HepG2 (cell line): Measurements from ENCODE around the gene MYL4. TPM values are rescaled to one million over a fixed set of nuclear protein-coding genes. Genes with fewer than 3 reads are reported as not detected.

Experiments
- ATAC-seq: fragments of 200-7000 bp; cut with Tn5 transposase; 3 replicates; pipeline ENCODE4 v1.9.1; 2020; ENCODE audit warnings: mild to moderate bottlenecking, moderate library complexity
- BruUV-seq: library from RNA; stranded (reverse); fragments of 400-500 nt; replicated peaks from 2 replicates; lab custom pipeline; 2021; lab: Mats Ljungman, UMichigan
- CTCF ChIA-PET: fragments of 300-600 bp; formaldehyde crosslinking; extraction: SDS; loops from one replicate; lab custom pipeline; 2021; ENCODE audit warnings: low total read pairs, inconsistent platforms, low intra/inter-chr PET ratio; lab: Yijun Ruan, JAX
- POLR2A ChIA-PET: fragments of 350-600 bp; sonication (Branson Sonifier 250); formaldehyde crosslinking; loops from one replicate; lab custom pipeline; 2020; ENCODE audit warnings: antibody characterized with exemption, inconsistent platforms; lab: Yijun Ruan, JAX
- DNase-seq: peaks from one replicate; pipeline ENCODE4 v3.0.0-alpha.2; 2015; ENCODE audit warnings: low spot score
- FAIRE-seq: peaks from 3 replicates; lab custom pipeline; 2011; peaks lifted over from hg19 to GRCh38; lab: Jason Lieb, UNC
- H2AFZ ChIP-seq: one replicate; pipeline ENCODE4 v1.6.1; 2011; ENCODE audit warnings: low read length, inconsistent platforms
- H3K27ac ChIP-seq: fragments of 300-600 bp; 3 replicates; pipeline ENCODE4 v1.8.0; 2011; ENCODE audit warnings: mixed run types, mild to moderate bottlenecking, mixed read lengths, low read length, inconsistent platforms; ENCODE audit not compliant: insufficient read depth; ENCODE audit errors: extremely low read length
- H3K27me3 ChIP-seq, 2 experiments: fragments of 200-600 bp in 1 of 2; 2 replicates in 1 of 2; 3 replicates in 1 of 2; pipeline versions ENCODE4 v1.6.0 to v1.8.0; 2011; ENCODE audit warnings: low read length in 2 of 2, mild to moderate bottlenecking in 2 of 2, moderate library complexity in 2 of 2, inconsistent platforms in 1 of 2; ENCODE audit not compliant: insufficient read depth in 2 of 2, control insufficient read depth in 1 of 2
- H3K36me3 ChIP-seq, 2 experiments: fragments of 200-600 bp in 1 of 2; replicated peaks in 1 of 2; 2 replicates in 1 of 2; 3 replicates in 1 of 2; pipeline versions ENCODE4 v1.5.1 to v1.8.0; 2011; ENCODE audit warnings: low read length in 2 of 2, inconsistent platforms in 1 of 2; ENCODE audit not compliant: insufficient read depth in 2 of 2, control insufficient read depth in 1 of 2
- H3K4me1 ChIP-seq: 2 replicates; pipeline ENCODE4 v1.5.1; 2012; ENCODE audit warnings: low read length, inconsistent platforms; ENCODE audit not compliant: insufficient read depth
- H3K4me2 ChIP-seq: 2 replicates; pipeline ENCODE4 v1.6.0; 2011; ENCODE audit warnings: low read depth, low read length, inconsistent platforms
- H3K4me3 ChIP-seq, 3 experiments: fragments of 200-600 bp in 1 of 3; sonication (generic), shearing (Covaris generic) in 1 of 3; replicated peaks in 1 of 3; 2 replicates each; pipeline ENCODE4 v1.5.1; 2011 to 2016; ENCODE audit warnings: low read length in 3 of 3, inconsistent platforms in 2 of 3, low read depth in 2 of 3, mild to moderate bottlenecking in 2 of 3, control low read depth in 1 of 3, mixed read lengths in 1 of 3; ENCODE audit not compliant: insufficient read depth in 1 of 3
- H3K79me2 ChIP-seq: one replicate; pipeline ENCODE4 v1.6.1; 2011; ENCODE audit warnings: low read length, inconsistent platforms; ENCODE audit not compliant: insufficient read depth
- H3K9ac ChIP-seq: 2 replicates; pipeline ENCODE4 v1.6.0; 2011; ENCODE audit warnings: mild to moderate bottlenecking, low read depth, low read length, inconsistent platforms; ENCODE audit not compliant: insufficient read depth
- H3K9me3 ChIP-seq: 2 replicates; pipeline ENCODE4 v1.5.1; 2012; ENCODE audit warnings: mild to moderate bottlenecking, low read length
- H4K20me1 ChIP-seq: 2 replicates; pipeline ENCODE4 v1.6.0; 2011; ENCODE audit warnings: inconsistent platforms, mild to moderate bottlenecking, low read length, moderate library complexity; ENCODE audit not compliant: insufficient read depth
- HDAC1 ChIP-seq: sonication (generic); formaldehyde crosslinking; IDR thresholded peaks from 2 replicates; pipeline ENCODE4 v1.5.1; 2020; ENCODE audit warnings: mild to moderate bottlenecking, missing genetic modification reagents
- HDAC6 ChIP-seq: fragments of 200-600 bp; sonication (generic); IDR thresholded peaks from 2 replicates; pipeline ENCODE4 v1.7.0; 2017; ENCODE audit warnings: mild to moderate bottlenecking, antibody characterized with exemption, low read length, low read depth
- LRRFIP1 ChIP-seq: sonication (generic); formaldehyde crosslinking; conservative IDR thresholded peaks from 2 replicates; pipeline ENCODE4 v1.4.0; 2020; ENCODE audit warnings: missing genetic modification reagents
- MTF1 ChIP-seq: sonication (generic); formaldehyde crosslinking; IDR thresholded peaks from 2 replicates; pipeline ENCODE4 v1.5.0; 2020; ENCODE audit warnings: missing genetic modification reagents
- TARDBP ChIP-seq: sonication (generic); formaldehyde crosslinking; IDR thresholded peaks from 2 replicates; pipeline ENCODE4 v1.8.0; 2022; ENCODE audit warnings: mild to moderate bottlenecking, missing genetic modification reagents
- TRIM24 ChIP-seq: sonication (generic); formaldehyde crosslinking; IDR thresholded peaks from 2 replicates; pipeline ENCODE4 v1.8.0; 2022; ENCODE audit warnings: mild to moderate bottlenecking, missing genetic modification reagents
- ZBTB26 ChIP-seq: IDR thresholded peaks from 2 replicates; pipeline ENCODE4 v1.6.1; 2016; ENCODE audit warnings: missing compliant biosample characterization, missing genetic modification reagents, borderline replicate concordance
- ZBTB3 ChIP-seq: sonication (generic); formaldehyde crosslinking; IDR thresholded peaks from 2 replicates; pipeline ENCODE4 v1.4.0; 2020; ENCODE audit warnings: low read depth, mild to moderate bottlenecking, moderate library complexity, missing genetic modification reagents, borderline replicate concordance
- ZBTB39 ChIP-seq: sonication (generic); formaldehyde crosslinking; IDR thresholded peaks from 2 replicates; pipeline ENCODE4 v1.5.0; 2020; ENCODE audit warnings: missing genetic modification reagents
- ZIK1 ChIP-seq: sonication (generic); formaldehyde crosslinking; IDR thresholded peaks from 2 replicates; pipeline ENCODE4 v1.5.0; 2020; ENCODE audit warnings: mild to moderate bottlenecking, low read depth, missing genetic modification reagents, borderline replicate concordance
- ZMYM2 ChIP-seq: sonication (generic); formaldehyde crosslinking; IDR thresholded peaks from 2 replicates; pipeline ENCODE4 v1.8.0; 2022; ENCODE audit warnings: mild to moderate bottlenecking, missing genetic modification reagents
- ZNF34 ChIP-seq: sonication (generic); formaldehyde crosslinking; IDR thresholded peaks from 2 replicates; pipeline ENCODE4 v1.4.0; 2020; ENCODE audit warnings: mild to moderate bottlenecking, missing genetic modification reagents, borderline replicate concordance
- ZNF550 ChIP-seq: sonication (generic); formaldehyde crosslinking; IDR thresholded peaks from 2 replicates; pipeline ENCODE4 v1.4.0; 2020; ENCODE audit warnings: mild to moderate bottlenecking, missing genetic modification reagents, borderline replicate concordance
- ZNF605 ChIP-seq: sonication (generic); formaldehyde crosslinking; IDR thresholded peaks from 2 replicates; pipeline ENCODE4 v1.8.0; 2022; ENCODE audit warnings: mild to moderate bottlenecking, missing genetic modification reagents
- WGBS: methylation state at CpG from one replicate; pipeline ENCODE4 v1.1.6; 2017; ENCODE audit warnings: low lambda C conversion rate; 5-methylcytosine and 5-hydroxymethylcytosine counted together
- in situ Hi-C: cut with HindIII; loops from 2 replicates; pipeline ENCODE4 v1.10.0; 2017; ENCODE audit warnings: low pct_unique_long_range_greater_than_20kb; ENCODE audit not compliant: extremely low pct_ligation_motif_present
- intact Hi-C: fragments of 100-400 bp; cut with micrococcal nuclease; formaldehyde crosslinking; loops from one replicate; pipeline ENCODE4 v1.10.0; 2022; ENCODE audit not compliant: unreplicated experiment
- polyA plus RNA-seq, 8 experiments: library from polyadenylated mRNA; depleted of rRNA in 3 of 8; stranded (reverse) in 7 of 8; unstranded in 1 of 8; fragments of >200 nt; fragmentation: Illumina TruSeq in 4 of 8; extraction: Trizol in 4 of 8; gene quantifications; 2 replicates each; pipeline versions ENCODE4 v1.2.1 to v1.2.3, GENCODE V29; 2011 to 2016; ENCODE audit warnings: low read depth in 4 of 8, missing spikeins in 1 of 8, mixed read lengths in 1 of 8; ENCODE audit not compliant: insufficient read depth in 1 of 8
- total RNA-seq, 5 experiments: library from RNA; depleted of rRNA; stranded (reverse); fragments of >200 nt; fragmentation: Illumina TruSeq; extraction: Trizol; gene quantifications; 2 replicates each; pipeline ENCODE4 v1.2.3, GENCODE V29; 2016; ENCODE audit warnings: low read depth in 1 of 5

MYL4 gene
- total and polyA plus RNA-seq, 2 of the 13 experiments (the other 11 are each of a cell fraction or from before 2014, with no cell fraction given) = not detected

GRCh38 chr17:47221154-47221553, 12.0 kb downstream of the MYL4 start:
- BruUV-seq = no TSS peak
- WGBS = 69% methylated on average over 6 of the region's 6 CpGs
- ATAC-seq (no peak), FAIRE-seq (no peak), DNase-seq (no peak)
- Histone ChIP-seq H3K9ac (no peak overlapping the region), H3K27me3 (peaks cover 7 to 32% of the 10 kb centered on the region in 2 experiments; a peak in 3 of 5 replicates), H3K4me2 (no peak overlapping the region), H3K79me2 (no peaks in the 10 kb centered on the region), H3K36me3 (no peaks in the 10 kb centered on the region), H2AFZ (no peak overlapping the region), H3K4me3 (no peak overlapping the region), H3K4me1 (peaks cover 24% of the 10 kb centered on the region), H3K27ac (no peak overlapping the region), H3K9me3 (peaks cover 9% of the 10 kb centered on the region; the same call in 1 of the 2 replicates), H4K20me1 (no peaks in the 10 kb centered on the region)
- intact Hi-C loops (loop anchor here (10.0 kb wide), 1 partner anchor 394 kb away; no protein-coding TSS in a partner anchor), in situ Hi-C loops (no loop called here)
- CTCF ChIA-PET = no interaction called here
- POLR2A ChIA-PET = no interaction called here
- TF ChIP-seq ZBTB3 (CRISPR knock-in tag) (no peak), LRRFIP1 (CRISPR knock-in tag) (no peak), ZBTB39 (no peak), ZNF605 (CRISPR knock-in tag) (no peak), ZNF34 (no peak), HDAC1 (CRISPR knock-in tag) (no peak), ZMYM2 (no peak), MTF1 (CRISPR knock-in tag) (no peak), ZBTB26 (CRISPR knock-in tag) (no peak), ZIK1 (CRISPR knock-in tag) (no peak), ZNF550 (CRISPR knock-in tag) (no peak), TRIM24 (no peak), HDAC6 (no peak), TARDBP (no peak)
